HUES48 (cell line): ENCODE data around the gene AMIGO2.
"Not testable (repeated sequence)": the region's sequence is repeated elsewhere in the genome, so short reads cannot be mapped to it uniquely, and the experiment has no call there.

Experiments
- H3K27ac ChIP-seq: one replicate; pipeline ENCODE4 v1.7.0; 2013; ENCODE audit warnings: low read depth, low read length, inconsistent platforms
- H3K27me3 ChIP-seq: 2 replicates; pipeline ENCODE4 v1.6.1; 2013; ENCODE audit warnings: mild to moderate bottlenecking, low read length; ENCODE audit not compliant: control insufficient read depth, insufficient read depth
- H3K36me3 ChIP-seq: 2 replicates; pipeline ENCODE4 v1.6.1; 2013; ENCODE audit warnings: low read length; ENCODE audit not compliant: control insufficient read depth, insufficient read depth
- H3K4me1 ChIP-seq: 2 replicates; pipeline ENCODE4 v1.6.1; 2013; ENCODE audit warnings: mild to moderate bottlenecking, low read length; ENCODE audit not compliant: control insufficient read depth, insufficient read depth
- H3K4me3 ChIP-seq: 2 replicates; pipeline ENCODE4 v1.5.1; 2013; ENCODE audit warnings: mild to moderate bottlenecking, low read depth, low read length
- H3K9ac ChIP-seq: 2 replicates; pipeline ENCODE4 v1.6.1; 2013; ENCODE audit warnings: mild to moderate bottlenecking, low read depth, low read length, moderate library complexity
- H3K9me3 ChIP-seq: 2 replicates; pipeline ENCODE4 v1.6.1; 2013; ENCODE audit warnings: low read length; ENCODE audit not compliant: control insufficient read depth, insufficient read depth

Gene AMIGO2

GRCh38 chr12:47070310-47070709 lies 9.4 kb downstream of the AMIGO2 start:
- peaks cover 19% of the 10 kb centered on the region for H3K4me1 ChIP-seq
- no peak overlapping the region for H3K4me3 ChIP-seq
- H3K9ac ChIP-seq: no peak overlapping the region
- H3K27me3 ChIP-seq: no peaks in the 10 kb centered on the region
- no peaks in the 10 kb centered on the region for H3K36me3 ChIP-seq
- no peaks in the 10 kb centered on the region for H3K9me3 ChIP-seq
- H3K27ac ChIP-seq: no peak overlapping the region

DNA sequence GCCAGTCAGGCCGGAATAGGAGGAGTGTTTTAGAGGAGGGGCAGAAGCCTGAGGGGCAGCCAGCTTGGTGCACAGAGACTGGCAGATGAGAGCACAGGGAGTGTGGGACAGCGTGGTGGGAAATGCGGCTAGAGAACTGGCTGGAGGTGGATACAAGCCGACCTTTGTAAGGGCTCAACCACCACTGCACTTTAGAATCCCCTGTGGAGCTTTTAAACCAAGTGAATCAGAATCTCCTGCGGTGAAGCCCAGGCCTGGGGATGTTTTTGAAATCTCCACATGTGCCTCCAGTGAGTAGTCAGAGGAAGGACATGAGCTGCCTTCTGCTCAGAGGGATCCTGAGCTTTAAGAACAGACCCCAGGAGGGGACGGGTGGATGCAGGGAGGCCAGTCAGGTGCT lies 11.2 kb downstream of the AMIGO2 start:
- no peak overlapping the region for H3K4me3 ChIP-seq
- no peaks in the 10 kb centered on the region for H3K27me3 ChIP-seq
- no peak overlapping the region for H3K9ac ChIP-seq
- peak overlapping the region; percentile 65 for H3K27ac ChIP-seq
- peaks cover 19% of the 10 kb centered on the region for H3K4me1 ChIP-seq
- H3K36me3 ChIP-seq: no peaks in the 10 kb centered on the region
- H3K9me3 ChIP-seq: no peaks in the 10 kb centered on the region

- Histone ChIP-seq H3K27ac (peak overlapping the region; percentile 65), H3K36me3 (no peaks in the 10 kb centered on the region), H3K4me1 (peaks cover 19% of the 10 kb centered on the region), H3K4me3 (no peak overlapping the region), H3K9ac (no peak overlapping the region), H3K9me3 (no peaks in the 10 kb centered on the region), H3K27me3 (no peaks in the 10 kb centered on the region)
These were observed 11.9 kb downstream of the AMIGO2 start for GRCh38 chr12:47067771-47068431.

GRCh38 chr12:47067176-47067575 lies 12.6 kb downstream of the AMIGO2 start:
- Histone ChIP-seq H3K9me3 (no peaks in the 10 kb centered on the region), H3K4me1 (peaks cover 19% of the 10 kb centered on the region), H3K9ac (no peak overlapping the region), H3K27me3 (no peaks in the 10 kb centered on the region), H3K36me3 (no peaks in the 10 kb centered on the region), H3K27ac (no peak overlapping the region), H3K4me3 (no peak overlapping the region)

DNA sequence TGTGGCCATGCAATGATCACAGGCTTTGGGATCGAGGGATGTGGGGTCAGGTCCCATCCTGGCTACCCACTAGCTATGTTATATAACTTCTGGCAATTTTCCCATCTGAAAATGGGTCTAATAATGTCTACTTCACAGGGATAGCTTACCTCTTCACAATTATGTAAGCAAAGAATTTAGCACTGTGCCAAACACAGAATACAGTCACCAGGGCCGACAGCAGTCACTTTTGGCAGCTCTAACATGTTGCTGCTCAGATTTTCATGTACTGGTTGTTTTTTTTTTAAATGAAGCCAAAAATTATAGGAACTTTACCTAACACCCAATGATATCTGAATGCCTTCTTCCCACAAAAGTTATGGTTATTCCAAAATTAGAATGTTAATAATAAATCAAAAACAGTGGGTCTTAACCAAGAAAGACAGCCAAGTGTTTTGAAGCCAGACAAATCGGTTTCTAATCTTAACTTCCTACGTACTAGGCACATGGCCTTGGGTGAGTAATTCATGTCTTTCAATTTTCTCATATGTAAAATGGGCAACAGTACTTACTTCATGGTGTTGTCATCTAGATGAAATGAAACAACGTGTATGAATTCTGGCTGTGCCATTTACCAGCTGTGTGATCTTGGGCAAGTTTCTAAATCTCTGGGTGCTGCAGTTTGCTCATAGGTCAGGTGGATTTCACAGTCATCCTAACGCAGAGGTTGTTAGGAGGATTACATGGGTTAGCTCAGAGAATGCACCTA lies 13.3 kb downstream of the AMIGO2 start:
- Histone ChIP-seq H3K36me3 (no peaks in the 10 kb centered on the region), H3K9me3 (no peaks in the 10 kb centered on the region), H3K9ac (no peak overlapping the region)

DNA sequence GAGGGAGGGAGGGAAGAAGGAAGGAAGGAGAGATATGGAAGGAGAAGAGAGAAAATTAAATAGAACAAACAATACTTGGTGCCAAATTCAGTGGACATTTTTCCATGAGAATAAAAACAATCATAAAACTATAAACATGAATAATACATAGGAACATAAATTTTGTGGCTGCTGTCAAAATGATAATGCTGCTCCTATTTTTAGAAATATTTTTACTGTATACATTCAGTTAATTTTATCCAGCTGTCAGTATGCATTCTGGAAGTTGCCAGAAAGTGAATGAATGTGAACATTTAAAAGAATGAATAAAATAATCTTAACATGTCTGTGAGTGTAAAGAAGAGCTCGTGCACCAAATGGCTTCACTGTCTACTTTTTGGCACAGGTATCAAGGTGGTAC lies 14.2 kb downstream of the AMIGO2 start:
- H3K27me3 ChIP-seq: no peaks in the 10 kb centered on the region
- no peak overlapping the region for H3K9ac ChIP-seq
- H3K4me1 ChIP-seq: peaks cover 19% of the 10 kb centered on the region
- no peaks in the 10 kb centered on the region for H3K36me3 ChIP-seq
- no peak overlapping the region for H3K4me3 ChIP-seq
- no peaks in the 10 kb centered on the region for H3K9me3 ChIP-seq
- H3K27ac ChIP-seq: no peak overlapping the region

More for the DNA sequence above, 13.3 kb downstream of the AMIGO2 start:
- Histone ChIP-seq H3K27me3 (no peaks in the 10 kb centered on the region), H3K4me3 (no peak overlapping the region), H3K27ac (no peak overlapping the region), H3K4me1 (peaks cover 19% of the 10 kb centered on the region)

GRCh38 chr12:47058640-47059039 lies 21.1 kb downstream of the AMIGO2 start:
- H3K27me3 ChIP-seq, H3K27ac ChIP-seq, H3K4me1 ChIP-seq, H3K9ac ChIP-seq, H3K36me3 ChIP-seq, H3K4me3 ChIP-seq: not testable (repeated sequence)
- H3K9me3 ChIP-seq: peaks cover 14% of the 10 kb centered on the region

GRCh38 chr12:47056944-47057343 lies 22.8 kb downstream of the AMIGO2 start:
- peaks cover 20% of the 10 kb centered on the region for H3K9me3 ChIP-seq
- H3K27ac ChIP-seq, H3K36me3 ChIP-seq, H3K4me3 ChIP-seq, H3K4me1 ChIP-seq, H3K9ac ChIP-seq, H3K27me3 ChIP-seq: not testable (repeated sequence)

- not testable (repeated sequence) for H3K4me1 ChIP-seq, H3K9ac ChIP-seq, H3K4me3 ChIP-seq, H3K36me3 ChIP-seq, H3K27ac ChIP-seq, H3K27me3 ChIP-seq
- H3K9me3 ChIP-seq: peaks cover 25% of the 10 kb centered on the region
These were observed 23.9 kb downstream of the AMIGO2 start for GRCh38 chr12:47055856-47056255.

- no peaks in the 10 kb centered on the region for H3K4me1 ChIP-seq
These were observed 25.1 kb downstream of the AMIGO2 start for GRCh38 chr12:47054659-47055058.

GRCh38 chr12:47053961-47054360 lies 25.8 kb downstream of the AMIGO2 start:
- H3K9me3 ChIP-seq: peaks cover 30% of the 10 kb centered on the region
- no peaks in the 10 kb centered on the region for H3K4me1 ChIP-seq
- no peak overlapping the region for H3K4me3 ChIP-seq
- no peak overlapping the region for H3K9ac ChIP-seq
- H3K27ac ChIP-seq: no peak overlapping the region
- H3K27me3 ChIP-seq: no peaks in the 10 kb centered on the region
- H3K36me3 ChIP-seq: no peaks in the 10 kb centered on the region

More at GRCh38 chr12:47054659-47055058, 25.1 kb downstream of the AMIGO2 start:
- Histone ChIP-seq H3K9ac (no peak overlapping the region), H3K27me3 (no peaks in the 10 kb centered on the region), H3K36me3 (no peaks in the 10 kb centered on the region), H3K4me3 (no peak overlapping the region; the same call in 1 of the 2 replicates), H3K9me3 (peaks cover 30% of the 10 kb centered on the region), H3K27ac (no peak overlapping the region)
